ENCODE data around the gene C1QB.
"Not testable (repeated sequence)": the region's sequence is repeated elsewhere in the genome, so short reads cannot be mapped to it uniquely, and the experiment has no call there.

Gene C1QB

DNA sequence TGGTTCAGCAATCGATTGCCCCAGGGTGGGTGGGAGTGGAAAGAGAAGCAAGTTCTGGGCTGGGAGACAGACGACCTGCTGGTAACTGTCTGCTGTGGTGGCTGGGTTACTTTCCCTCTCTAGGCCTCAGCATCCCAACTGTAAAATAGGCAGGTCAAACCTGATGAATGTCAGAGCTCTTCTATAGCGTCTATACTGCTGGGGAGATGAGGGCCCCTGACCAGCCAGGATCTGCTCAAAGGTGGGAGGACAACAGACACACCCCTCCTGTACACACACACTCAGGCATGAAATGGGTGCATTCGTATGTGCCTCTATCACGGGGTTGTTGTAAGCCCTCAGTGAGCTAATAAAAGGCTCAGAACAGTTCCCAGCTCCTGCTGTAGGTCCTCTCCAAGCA, 44.9 kb downstream of the C1QB start:
- no peak for DNase-seq (ENCODE audit: low read depth in 2 of 2)

DNA sequence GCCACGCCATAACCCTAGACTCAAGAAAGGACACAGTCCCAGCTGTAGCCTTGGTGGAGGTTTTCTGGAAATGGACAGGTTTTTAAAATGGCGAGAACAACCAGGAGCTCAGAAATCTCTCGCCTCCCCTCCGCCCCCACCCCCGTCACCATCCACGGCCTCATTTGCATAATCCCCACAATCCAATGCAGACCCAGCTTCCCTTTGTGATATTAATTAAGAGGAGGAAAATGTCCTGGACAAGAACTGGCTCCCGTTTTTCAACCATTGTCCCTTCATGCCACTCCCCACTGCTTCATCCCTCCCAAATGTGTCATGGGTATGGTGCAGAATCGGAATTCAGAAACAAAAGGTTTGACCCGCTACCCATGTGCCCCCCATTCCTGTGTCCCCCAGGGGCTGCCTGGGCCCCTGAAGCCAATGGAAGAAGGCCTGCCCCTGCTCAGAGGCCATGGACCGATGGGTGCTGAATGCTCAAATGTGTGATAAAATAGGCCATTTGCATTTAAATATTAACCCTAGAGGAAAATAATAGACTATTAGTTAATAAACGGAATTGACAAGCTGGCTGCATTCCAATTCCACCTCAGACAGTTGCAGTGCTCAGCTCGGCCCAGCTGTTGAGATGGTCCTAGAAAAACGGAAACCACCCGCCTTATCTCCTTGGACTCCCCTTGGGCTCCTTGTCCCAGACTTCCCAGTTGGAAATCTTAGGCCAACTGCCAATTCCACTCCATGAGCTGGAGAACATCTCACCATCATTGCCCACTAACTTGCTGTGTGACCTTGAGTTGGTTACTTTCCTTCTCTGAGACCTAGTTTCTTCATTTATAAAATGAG, 46.9 kb downstream of the C1QB start:
- DNase-seq (ENCODE audit: low read depth in 2 of 2), result no peak

DNA sequence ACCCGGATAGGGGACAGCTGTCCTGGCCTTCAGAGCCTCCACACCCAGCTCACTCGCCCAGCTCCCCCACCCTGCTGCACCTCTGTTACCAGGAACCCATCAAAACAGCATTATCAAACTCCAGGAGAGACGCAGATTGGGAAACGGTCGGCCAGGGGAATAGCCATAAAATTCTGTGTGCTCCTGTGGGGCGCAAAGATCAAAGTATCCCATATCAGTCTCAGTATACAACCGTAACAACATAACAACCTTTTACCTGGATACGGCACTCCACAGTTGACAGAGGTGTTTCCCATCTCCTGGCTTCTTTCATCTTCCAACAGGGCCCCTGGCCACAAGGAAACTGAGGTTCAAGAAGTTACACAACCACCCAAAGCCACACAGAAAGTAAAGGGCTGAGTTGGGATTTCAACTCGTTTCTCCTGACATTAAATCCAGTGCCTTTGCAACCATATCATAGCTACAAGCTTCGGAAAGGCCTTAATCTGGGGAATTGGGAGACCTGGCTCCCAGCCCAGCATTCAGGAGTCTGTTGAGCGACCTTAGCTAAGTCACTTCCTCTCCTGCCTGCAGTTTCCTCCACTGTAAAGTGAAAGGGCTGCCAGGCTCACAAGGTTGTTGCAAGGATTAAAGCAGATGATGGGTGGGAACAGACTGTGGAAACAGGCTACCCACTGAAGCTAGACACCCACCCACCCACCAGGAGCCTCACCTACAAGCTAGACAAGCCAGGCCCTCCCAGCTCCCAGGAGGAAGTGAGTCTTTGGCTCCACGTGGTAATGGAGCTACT, 49.5 kb downstream of the C1QB start:
- no peak for DNase-seq (ENCODE audit: low read depth in 2 of 2)

DNA sequence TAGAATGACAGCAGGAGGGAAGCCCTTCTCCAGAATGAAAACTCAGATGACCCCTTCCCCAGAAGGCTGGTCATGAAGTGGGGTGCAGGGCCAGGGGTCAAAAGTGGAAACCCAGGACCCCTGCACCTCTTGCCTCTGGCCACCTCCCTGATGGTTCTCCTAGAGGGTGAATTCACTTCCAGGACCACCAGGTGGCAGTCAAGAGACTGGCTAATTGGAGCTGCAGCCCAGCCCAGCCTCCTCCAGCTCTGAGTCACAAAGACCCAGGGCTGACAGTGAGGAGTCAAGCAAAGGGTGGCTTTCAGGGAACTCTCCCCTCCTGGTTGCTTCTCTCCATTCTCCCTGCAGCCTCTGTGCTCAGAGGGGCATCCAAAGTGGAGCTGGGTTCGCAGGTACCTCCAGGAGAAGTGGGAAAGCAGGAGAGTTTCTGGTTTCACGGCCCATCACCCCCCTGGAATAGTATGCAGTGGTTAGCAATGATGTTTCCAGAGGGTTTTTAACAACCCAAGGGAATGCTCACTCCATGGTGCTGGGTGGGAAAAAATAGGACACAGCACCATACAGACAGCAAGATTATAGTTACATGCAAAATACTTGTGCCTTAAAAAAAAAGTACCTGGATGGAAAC, 51.5 kb downstream of the C1QB start:
- peak; percentile 55 to 67 for DNase-seq (ENCODE audit: low read depth in 2 of 2)

DNA sequence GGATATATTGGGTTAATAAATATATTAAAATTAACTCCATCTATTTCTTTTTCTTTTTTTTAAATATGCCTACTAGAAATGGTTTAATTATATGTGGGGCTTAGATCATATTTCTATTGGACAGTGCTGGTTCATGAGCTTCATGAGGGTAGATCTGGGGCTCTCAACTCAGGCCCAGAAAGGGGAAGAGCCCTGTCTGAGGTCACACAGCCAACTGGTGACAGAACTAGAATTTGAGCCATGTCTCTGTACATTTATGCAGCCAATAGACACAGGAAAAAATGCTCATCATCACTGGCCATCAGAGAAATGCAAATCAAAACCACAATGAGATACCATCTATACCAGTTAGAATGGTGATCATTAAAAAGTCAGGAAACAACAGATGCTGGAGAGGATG, 52.5 kb downstream of the C1QB start:
- no peak for DNase-seq (ENCODE audit: low read depth in 2 of 2)

DNA sequence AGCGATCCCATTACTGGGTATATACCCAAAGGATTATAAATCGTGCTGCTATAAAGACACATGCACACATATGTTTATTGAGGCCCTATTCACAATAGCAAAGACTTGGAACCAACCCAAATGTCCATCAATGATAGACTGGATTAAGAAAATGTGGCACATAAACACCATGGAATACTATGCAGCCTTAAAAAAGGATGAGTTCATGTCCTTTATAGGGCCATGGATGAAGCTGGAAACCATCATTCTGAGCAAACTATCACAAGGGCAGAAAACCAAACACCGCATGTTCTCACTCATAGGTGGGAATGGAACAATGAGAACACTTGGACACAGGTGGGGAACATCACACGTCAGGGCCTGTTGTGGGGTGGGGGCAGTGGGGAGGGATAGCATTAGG, 53.1 kb downstream of the C1QB start:
- DNase-seq (ENCODE audit: low read depth in 2 of 2), result not testable (repeated sequence)

DNA sequence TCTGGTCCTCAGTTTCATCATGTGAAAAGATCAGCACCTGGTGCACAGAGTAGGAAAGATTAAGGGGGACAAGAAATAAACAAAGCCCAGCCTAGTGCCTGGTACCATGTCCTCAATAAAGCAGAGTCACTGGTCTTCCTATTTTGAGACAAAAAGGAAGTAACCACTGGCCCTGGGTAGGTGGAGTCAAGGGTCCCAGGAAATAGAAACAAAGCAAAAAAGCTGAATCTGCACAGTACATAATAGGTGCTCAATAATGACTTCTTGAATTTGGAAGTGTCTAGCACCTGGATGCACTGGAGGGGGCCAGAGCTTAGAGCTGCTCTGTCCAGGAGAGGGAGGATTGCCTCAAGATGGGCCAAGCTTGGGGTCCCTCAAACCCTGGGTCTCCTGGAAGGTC, 55.7 kb downstream of the C1QB start:
- no peak for DNase-seq (ENCODE audit: low read depth in 2 of 2)

DNA sequence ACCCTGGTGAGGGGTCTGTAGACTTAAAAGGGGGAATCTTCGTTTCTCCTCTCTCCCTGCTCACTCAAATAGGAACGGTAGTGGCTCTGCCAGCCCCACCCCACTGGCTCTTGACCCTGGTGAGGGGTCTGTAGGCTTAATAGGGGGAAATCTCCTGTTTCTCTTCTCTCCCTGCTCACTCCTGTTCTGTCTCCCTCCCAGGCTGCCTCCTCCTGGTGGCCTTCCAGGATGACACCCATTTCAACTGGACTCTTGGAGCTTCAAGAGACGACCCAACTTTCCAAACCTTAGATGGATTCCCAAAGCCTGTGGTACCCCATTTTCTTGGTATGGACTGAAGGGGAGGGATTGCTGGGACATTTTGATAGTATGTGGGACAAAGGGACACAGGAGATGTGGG, 56.2 kb downstream of the C1QB start:
- DNase-seq (ENCODE audit: low read depth in 2 of 2), result no peak

DNA sequence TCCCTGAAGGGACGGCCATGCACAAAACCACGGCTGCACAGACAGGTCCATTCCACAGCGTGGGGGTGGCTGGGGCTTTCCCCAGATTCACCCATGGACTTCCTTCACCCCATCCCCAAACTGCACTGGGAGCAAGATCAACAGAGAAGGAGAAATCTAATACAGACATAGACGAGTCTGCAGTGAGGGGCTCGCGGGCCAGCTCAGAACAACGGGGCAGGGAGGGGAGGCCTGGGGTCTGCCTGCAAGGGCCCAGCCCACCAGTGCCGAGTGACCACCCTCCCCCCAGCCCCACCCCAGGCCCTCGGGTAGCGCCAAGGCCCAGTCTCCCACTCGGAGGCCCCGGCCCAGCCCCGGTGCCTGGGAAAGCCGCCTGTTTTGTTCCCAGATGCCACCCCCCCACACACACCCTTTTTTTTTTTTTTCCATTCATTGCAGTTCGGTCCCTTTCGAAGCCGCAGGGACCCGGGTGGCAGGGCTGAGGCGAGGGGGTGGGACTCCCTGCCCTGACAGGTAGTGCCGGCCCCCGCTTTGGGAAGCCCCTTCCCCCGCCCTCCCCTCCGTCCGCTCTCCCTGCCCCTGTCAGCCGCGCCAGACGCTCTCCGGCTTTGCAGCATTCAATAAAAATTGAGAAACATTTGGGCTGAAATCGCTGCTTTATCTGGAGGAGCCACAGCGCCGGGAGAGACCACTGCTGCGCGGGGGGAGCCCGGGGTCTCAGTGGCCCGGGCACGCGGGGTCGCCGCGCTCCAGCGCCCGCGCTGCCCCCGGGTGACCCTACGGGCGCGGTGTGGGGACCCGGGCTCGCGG, 57.1 kb downstream of the C1QB start:
- no peak for DNase-seq (ENCODE audit: low read depth in 2 of 2)

DNA sequence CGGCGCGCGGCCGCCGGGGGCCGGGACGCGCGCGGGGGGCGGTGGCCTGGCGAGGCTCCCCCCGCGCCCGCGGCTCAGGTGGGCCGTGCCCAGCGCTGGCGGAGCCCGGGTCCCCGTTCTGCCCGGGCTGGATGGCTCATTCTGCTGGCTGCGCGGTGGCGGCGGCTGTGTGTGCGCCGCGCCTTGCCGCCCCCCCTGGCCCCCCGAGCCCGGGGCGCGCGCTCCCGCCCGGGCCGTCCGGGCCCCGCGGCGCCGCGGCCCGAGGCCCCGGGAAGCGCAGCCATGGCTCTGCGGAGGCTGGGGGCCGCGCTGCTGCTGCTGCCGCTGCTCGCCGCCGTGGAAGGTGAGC, 57.6 kb downstream of the C1QB start, which contains the start of gene EPHB2:
TSS of gene EPHB2 (plus strand) at position 139 of the 349 bp plus-strand sequence. CDS start at position 283, 144 bp downstream.
- DNase-seq (ENCODE audit: low read depth in 2 of 2), result peak in 1 of 2 donors; percentile 7

DNA sequence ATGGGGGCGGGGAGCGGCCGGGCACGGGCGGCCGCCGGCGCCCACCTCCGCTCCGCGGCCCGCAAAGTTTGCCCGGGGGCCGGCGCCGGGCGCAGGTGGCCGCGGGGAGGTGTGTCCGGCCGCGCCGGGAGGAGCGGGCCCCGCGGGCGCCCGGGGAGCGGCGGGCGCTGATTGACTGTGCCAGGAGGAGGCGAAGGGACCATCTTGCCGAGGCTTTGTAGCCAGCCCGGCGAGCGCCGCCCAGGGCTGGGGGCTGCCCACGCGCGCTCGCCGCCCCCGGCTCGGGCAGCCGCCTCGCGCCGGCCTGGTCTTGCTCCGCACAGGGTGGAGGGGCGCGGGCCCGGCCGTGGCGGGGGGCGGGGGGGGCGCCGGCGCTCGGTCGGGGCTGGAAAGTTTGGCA, 58.0 kb downstream of the C1QB start:
- DNase-seq (ENCODE audit: low read depth in 2 of 2), result no peak

Measured in stimulated activated CD8-positive, alpha-beta memory T cell treated with anti-CD3 and anti-CD28 coated beads, Interleukin-7, amount 100 ng/mL, for 4 hours (primary cell).